H1 (cell line): ENCODE data around the gene TMEM40.

Experiments used
- EZH2 ChIP-seq: fragments of 200-600 bp; sonication (generic); IDR thresholded peaks from 2 replicates; pipeline ENCODE4 v1.7.1; 2012; ENCODE audit warnings: low read depth, mild to moderate bottlenecking, moderate library complexity, low read length, inconsistent platforms; ENCODE audit not compliant: severe bottlenecking
- MAFK ChIP-seq: IDR thresholded peaks from 2 replicates; pipeline ENCODE4 v1.6.1; 2012; ENCODE audit warnings: low read depth, mild to moderate bottlenecking, improper control_type of control experiment, low read length
- NANOG ChIP-seq: IDR thresholded peaks from 2 replicates; pipeline ENCODE4 v1.6.1; 2011; ENCODE audit warnings: low read length, low read depth, mild to moderate bottlenecking, inconsistent platforms; ENCODE audit not compliant: insufficient read depth, poor library complexity, severe bottlenecking
- POLR2A ChIP-seq, 2 experiments: IDR thresholded peaks; 1 replicate in 1 of 2; 2 replicates in 1 of 2; pipeline ENCODE4 v1.6.1; 2011; ENCODE audit warnings: low read depth in 2 of 2, low read length in 2 of 2, mild to moderate bottlenecking in 2 of 2; ENCODE audit errors: control extremely low read depth in 1 of 2
- POLR2AphosphoS5 ChIP-seq: IDR thresholded peaks from 2 replicates; pipeline ENCODE4 v1.6.1; 2011; ENCODE audit warnings: low read depth, low read length
- SIX5 ChIP-seq: IDR thresholded peaks from 2 replicates; pipeline ENCODE4 v1.6.1; 2011; ENCODE audit warnings: mild to moderate bottlenecking, low read depth, low read length
- SP1 ChIP-seq: IDR thresholded peaks from 2 replicates; pipeline ENCODE4 v1.6.1; 2011; ENCODE audit warnings: low read depth, low read length
- TF ChIP-seq, protein P1 (sequence below), 3 experiments: IDR thresholded peaks; 1 replicate in 2 of 3; 2 replicates in 1 of 3; pipeline versions ENCODE4 v1.5.1 to v1.6.1; 2011; ENCODE audit warnings: low read length in 3 of 3, mild to moderate bottlenecking in 3 of 3, inconsistent platforms in 2 of 3, low read depth in 1 of 3, moderate library complexity in 1 of 3; ENCODE audit not compliant: insufficient read depth in 1 of 3; ENCODE audit errors: control extremely low read depth in 1 of 3
- TF ChIP-seq, protein P2 (sequence below): IDR thresholded peaks from 2 replicates; pipeline ENCODE4 v1.6.1; 2011; ENCODE audit warnings: low read length, improper control_type of control experiment
- TF ChIP-seq, protein P3 (sequence below): IDR thresholded peaks from 2 replicates; pipeline ENCODE4 v1.6.1; 2012; ENCODE audit warnings: inconsistent platforms

DNA sequence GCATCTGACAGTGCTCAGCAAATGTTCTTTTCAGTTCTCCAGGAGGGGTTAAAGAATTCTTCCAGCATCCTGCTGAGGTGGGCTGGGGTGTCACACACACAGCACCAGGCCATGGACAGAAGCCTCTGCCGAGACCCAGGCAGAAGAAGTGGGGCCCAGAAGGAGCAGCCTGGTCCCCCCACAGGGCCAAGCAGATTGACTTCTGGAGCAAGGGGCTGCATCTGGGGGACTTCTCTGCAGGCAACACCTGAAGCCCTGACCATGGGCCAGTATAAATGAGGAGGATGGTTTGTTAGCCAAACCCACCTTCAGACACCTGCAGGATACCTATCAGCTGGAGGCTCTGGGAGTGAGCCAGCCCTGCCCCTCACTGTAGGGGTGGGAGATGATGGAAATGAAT, 16.2 kb upstream of the TMEM40 start:
- TF ChIP-seq, protein P1, sequence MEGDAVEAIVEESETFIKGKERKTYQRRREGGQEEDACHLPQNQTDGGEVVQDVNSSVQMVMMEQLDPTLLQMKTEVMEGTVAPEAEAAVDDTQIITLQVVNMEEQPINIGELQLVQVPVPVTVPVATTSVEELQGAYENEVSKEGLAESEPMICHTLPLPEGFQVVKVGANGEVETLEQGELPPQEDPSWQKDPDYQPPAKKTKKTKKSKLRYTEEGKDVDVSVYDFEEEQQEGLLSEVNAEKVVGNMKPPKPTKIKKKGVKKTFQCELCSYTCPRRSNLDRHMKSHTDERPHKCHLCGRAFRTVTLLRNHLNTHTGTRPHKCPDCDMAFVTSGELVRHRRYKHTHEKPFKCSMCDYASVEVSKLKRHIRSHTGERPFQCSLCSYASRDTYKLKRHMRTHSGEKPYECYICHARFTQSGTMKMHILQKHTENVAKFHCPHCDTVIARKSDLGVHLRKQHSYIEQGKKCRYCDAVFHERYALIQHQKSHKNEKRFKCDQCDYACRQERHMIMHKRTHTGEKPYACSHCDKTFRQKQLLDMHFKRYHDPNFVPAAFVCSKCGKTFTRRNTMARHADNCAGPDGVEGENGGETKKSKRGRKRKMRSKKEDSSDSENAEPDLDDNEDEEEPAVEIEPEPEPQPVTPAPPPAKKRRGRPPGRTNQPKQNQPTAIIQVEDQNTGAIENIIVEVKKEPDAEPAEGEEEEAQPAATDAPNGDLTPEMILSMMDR (IDR thresholded peaks at IDR 0.05; ENCODE audit: control extremely low read depth in 1 of 3, insufficient read depth in 1 of 3, low read depth in 1 of 3, low read length in 3 of 3): no peak
- TF ChIP-seq EZH2 (no peak), POLR2A (IDR thresholded peaks at IDR 0.05; ENCODE audit: control extremely low read depth in 1 of 2, low read depth in 2 of 2, low read length in 2 of 2) (no peak), SIX5 (no peak), SP1 (no peak), MAFK (no peak), POLR2AphosphoS5 (no peak), NANOG (no peak)
- TF ChIP-seq, protein P2, sequence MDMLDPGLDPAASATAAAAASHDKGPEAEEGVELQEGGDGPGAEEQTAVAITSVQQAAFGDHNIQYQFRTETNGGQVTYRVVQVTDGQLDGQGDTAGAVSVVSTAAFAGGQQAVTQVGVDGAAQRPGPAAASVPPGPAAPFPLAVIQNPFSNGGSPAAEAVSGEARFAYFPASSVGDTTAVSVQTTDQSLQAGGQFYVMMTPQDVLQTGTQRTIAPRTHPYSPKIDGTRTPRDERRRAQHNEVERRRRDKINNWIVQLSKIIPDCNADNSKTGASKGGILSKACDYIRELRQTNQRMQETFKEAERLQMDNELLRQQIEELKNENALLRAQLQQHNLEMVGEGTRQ: no peak
- TF ChIP-seq, protein P3, sequence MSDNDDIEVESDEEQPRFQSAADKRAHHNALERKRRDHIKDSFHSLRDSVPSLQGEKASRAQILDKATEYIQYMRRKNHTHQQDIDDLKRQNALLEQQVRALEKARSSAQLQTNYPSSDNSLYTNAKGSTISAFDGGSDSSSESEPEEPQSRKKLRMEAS: no peak
